Measurements from ENCODE around the gene NEDD4L.

Gene NEDD4L

GRCh38 chr18:58177896-58178470 lies 134.0 kb downstream of the NEDD4L start:
- DNase-seq (ENCODE audit: low read depth in 2 of 2, low spot score in 1 of 2), result no peak

GRCh38 chr18:58178511-58178910 lies 134.5 kb downstream of the NEDD4L start:
- DNase-seq (ENCODE audit: low read depth in 2 of 2, low spot score in 1 of 2), result no peak

GRCh38 chr18:58180172-58180571 lies 136.1 kb downstream of the NEDD4L start:
- no peak for DNase-seq (ENCODE audit: low read depth in 2 of 2, low spot score in 1 of 2)

- peak; percentile 18 to 21 for DNase-seq (ENCODE audit: low read depth in 2 of 2, low spot score in 1 of 2)
Measured at GRCh38 chr18:58180738-58181353, 136.8 kb downstream of the NEDD4L start.

GRCh38 chr18:58181988-58182387 lies 138.0 kb downstream of the NEDD4L start:
- DNase-seq (ENCODE audit: low read depth in 2 of 2, low spot score in 1 of 2), result no peak

GRCh38 chr18:58183226-58183625 lies 139.2 kb downstream of the NEDD4L start:
- DNase-seq (ENCODE audit: low read depth in 2 of 2, low spot score in 1 of 2), result no peak

- no peak for DNase-seq (ENCODE audit: low read depth in 2 of 2, low spot score in 1 of 2)
Measured at GRCh38 chr18:58186258-58186948, 142.4 kb downstream of the NEDD4L start.

- no peak for DNase-seq (ENCODE audit: low read depth in 2 of 2, low spot score in 1 of 2)
Measured at GRCh38 chr18:58187674-58188073, 143.6 kb downstream of the NEDD4L start.

GRCh38 chr18:58188996-58189395 lies 145.0 kb downstream of the NEDD4L start:
- DNase-seq (ENCODE audit: low read depth in 2 of 2, low spot score in 1 of 2), result no peak

GRCh38 chr18:58190842-58191530 lies 147.0 kb downstream of the NEDD4L start:
- DNase-seq (ENCODE audit: low read depth in 2 of 2, low spot score in 1 of 2), result no peak

GRCh38 chr18:58191626-58192025 lies 147.6 kb downstream of the NEDD4L start:
- no peak for DNase-seq (ENCODE audit: low read depth in 2 of 2, low spot score in 1 of 2)

GRCh38 chr18:58192519-58192918 lies 148.5 kb downstream of the NEDD4L start:
- no peak for DNase-seq (ENCODE audit: low read depth in 2 of 2, low spot score in 1 of 2)

- DNase-seq (ENCODE audit: low read depth in 2 of 2, low spot score in 1 of 2), result no peak
Measured at GRCh38 chr18:58194028-58194427, 150.0 kb downstream of the NEDD4L start.

- no peak for DNase-seq (ENCODE audit: low read depth in 2 of 2, low spot score in 1 of 2)
Measured at GRCh38 chr18:58195278-58195765, 151.3 kb downstream of the NEDD4L start.

GRCh38 chr18:58196164-58196563 lies 152.1 kb downstream of the NEDD4L start:
- DNase-seq (ENCODE audit: low read depth in 2 of 2, low spot score in 1 of 2), result no peak

- no peak for DNase-seq (ENCODE audit: low read depth in 2 of 2, low spot score in 1 of 2)
Measured at GRCh38 chr18:58196881-58197872, 153.2 kb downstream of the NEDD4L start.

GRCh38 chr18:58201268-58201667 lies 157.2 kb downstream of the NEDD4L start:
- DNase-seq (ENCODE audit: low read depth in 2 of 2, low spot score in 1 of 2), result no peak

GRCh38 chr18:58201733-58202730 lies 158.0 kb downstream of the NEDD4L start:
- no peak for DNase-seq (ENCODE audit: low read depth in 2 of 2, low spot score in 1 of 2)

GRCh38 chr18:58204776-58205442 lies 160.9 kb downstream of the NEDD4L start:
- DNase-seq (ENCODE audit: low read depth in 2 of 2, low spot score in 1 of 2), result no peak
